GM19023 (cell line): Measurements from ENCODE around the gene CHKB.
"Not testable (repeated sequence)": the region's sequence is repeated elsewhere in the genome, so short reads cannot be mapped to it uniquely, and the experiment has no call there.

ENCODE experiments used
- ATAC-seq: cut with Tn5 transposase; IDR thresholded peaks from one replicate; pipeline ENCODE4 v1.9.1; 2021; ENCODE audit warnings: mild to moderate bottlenecking, moderate library complexity; ENCODE audit not compliant: unreplicated experiment

The CHKB gene

GRCh38 chr22:50551160-50551752 lies 31.4 kb downstream of the CHKB start:
- no peak for ATAC-seq

GRCh38 chr22:50550395-50550794 lies 32.3 kb downstream of the CHKB start:
- no peak for ATAC-seq

DNA sequence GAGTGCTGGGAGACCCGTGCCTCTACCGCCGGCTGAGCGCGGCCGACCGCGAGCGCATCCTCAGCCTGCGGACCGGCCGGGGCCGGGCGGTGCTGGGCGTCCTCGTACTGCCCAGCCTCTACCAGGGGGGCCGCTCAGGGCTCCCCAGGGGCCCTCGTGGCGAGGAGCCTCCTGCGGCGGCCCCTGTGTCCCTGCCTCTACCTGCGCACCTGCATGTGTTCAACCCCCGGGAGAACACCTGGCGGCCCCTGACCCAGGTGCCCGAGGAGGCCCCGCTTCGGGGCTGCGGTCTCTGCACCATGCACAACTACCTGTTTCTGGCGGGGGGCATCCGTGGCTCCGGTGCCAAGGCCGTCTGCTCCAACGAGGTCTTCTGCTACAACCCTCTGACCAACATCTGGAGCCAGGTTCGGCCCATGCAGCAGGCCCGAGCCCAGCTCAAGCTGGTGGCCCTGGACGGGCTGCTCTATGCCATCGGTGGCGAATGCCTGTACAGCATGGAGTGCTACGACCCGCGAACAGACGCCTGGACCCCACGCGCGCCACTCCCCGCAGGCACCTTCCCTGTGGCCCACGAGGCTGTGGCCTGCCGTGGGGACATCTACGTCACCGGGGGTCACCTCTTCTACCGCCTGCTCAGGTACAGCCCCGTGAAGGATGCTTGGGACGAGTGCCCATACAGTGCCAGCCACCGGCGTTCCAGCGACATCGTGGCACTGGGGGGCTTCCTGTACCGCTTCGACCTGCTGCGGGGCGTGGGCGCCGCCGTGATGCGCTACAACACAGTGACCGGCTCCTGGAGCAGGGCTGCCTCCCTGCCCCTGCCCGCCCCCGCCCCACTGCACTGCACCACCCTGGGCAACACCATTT lies 33.5 kb downstream of the CHKB start:
- no peak for ATAC-seq

DNA sequence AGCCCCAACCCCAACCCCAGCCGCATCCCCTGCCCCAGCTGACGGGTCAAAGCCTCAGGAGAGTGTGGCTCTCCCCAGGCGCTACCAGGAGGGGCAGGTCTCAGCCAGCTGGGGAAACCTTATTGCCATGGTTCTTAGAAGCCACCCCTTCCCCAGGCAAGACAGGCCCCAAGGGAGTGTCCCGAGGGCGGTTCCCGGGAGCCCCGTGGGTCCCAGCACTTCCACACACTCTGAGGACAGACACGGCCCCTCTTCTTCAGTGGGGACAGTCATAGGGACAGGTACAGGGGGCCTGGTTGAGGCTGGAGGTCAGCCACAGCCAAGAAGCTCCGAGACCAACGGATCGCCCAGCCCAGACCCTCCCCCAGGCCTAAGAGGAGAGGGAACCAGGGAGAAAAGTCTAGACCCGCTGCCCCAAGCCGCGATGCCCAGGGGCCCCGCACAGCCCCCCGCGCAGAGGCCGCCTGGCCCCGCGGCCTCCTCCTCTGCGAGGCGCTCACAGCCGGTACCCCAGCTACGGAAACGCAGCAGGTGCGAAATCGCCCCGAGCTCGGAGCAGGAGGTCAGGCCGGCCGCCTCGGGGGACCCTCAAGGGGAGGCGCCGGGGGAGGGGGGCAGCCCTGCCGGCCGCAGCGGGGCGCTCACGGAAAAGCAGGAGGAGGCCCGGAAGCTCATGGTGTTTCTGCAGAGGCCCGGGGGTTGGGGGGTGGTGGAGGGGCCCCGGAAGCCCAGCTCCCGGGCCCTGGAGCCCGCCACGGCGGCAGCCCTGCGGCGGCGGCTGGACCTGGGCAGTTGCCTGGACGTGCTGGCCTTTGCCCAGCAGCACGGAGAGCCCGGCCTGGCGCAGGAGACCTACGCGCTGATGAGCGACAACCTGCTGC lies 34.4 kb downstream of the CHKB start:
- no peak for ATAC-seq

DNA sequence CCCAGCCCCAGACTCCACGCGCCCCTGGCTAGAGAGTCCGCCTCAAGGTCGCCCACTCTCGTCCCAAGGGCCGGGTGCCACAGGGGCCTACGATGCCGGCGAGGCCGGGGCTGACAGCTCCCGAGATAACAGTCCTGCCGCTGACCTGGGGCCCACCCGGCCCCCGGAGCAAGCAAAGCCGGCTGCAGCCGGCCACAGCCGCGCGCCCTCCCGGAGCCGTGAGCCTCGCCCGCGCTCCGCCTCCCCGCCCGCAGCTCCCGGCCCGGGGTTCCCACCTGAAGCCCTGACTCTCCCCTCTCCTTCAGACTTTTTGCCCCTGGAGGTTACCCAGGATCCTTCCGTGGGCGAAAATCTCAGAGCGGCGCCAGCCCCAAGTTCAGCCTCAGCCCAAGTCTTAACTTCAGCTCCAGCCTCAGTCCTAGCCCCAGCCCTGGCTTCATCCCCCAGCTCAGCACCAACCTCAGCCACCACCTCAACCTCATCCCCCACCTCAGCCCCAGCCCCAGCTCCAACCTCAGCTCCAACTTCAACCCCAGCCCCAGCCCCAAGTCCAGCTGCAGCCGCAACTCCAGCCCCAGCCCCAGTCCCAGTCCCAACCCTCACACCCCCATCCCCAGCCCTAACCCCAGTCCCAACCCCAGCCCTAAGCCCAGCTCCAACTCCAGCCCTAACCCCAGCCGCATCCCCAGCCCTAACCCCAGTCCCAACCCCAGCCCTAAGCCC lies 35.2 kb downstream of the CHKB start:
- ATAC-seq: no peak

DNA sequence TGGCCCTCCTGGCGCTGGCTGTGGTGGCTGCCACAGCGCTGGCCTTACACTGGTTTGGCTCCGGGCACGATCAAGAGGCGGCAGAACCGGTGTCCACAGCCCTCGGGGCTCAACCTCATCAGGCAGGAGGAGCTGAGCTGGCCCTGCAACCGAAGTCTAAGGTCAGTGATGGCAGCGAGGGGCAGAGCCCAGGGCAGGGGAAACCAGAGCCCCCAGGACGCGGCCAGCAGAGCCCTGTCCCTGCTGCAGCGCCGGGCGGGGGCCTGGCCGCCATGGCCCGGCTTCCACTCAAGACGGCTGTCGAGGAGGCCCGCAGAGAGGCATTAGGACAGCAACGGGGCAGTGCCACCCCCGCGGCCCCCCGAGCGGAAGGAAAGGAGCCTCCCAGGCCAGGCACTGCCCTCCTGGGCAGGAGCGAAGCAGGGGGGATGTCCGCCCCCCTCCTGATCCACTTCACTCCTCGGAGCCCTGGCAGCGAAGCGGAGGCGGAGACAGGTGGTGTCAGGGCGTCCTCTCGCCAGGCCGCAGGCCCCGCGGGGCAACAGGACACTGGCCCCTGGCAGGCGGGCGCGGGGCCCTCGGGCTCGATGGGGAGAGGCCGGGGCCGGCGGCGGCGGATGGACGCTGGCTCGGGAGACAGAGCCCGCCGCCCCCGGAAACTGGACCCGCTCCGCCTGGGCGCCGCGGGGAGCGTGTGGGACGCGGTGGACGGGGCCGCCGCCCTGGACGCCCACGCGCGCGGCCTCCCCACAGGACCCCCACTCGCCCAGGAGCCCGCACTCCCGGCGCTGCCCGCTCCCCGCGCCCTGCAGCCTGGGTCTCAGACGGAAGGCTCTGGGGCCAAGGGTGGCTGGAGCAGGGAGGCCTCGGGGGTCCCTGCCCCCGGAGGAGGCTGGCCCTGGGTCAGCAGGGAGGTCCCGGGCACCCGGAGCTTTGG lies 36.1 kb downstream of the CHKB start:
- no peak for ATAC-seq

DNA sequence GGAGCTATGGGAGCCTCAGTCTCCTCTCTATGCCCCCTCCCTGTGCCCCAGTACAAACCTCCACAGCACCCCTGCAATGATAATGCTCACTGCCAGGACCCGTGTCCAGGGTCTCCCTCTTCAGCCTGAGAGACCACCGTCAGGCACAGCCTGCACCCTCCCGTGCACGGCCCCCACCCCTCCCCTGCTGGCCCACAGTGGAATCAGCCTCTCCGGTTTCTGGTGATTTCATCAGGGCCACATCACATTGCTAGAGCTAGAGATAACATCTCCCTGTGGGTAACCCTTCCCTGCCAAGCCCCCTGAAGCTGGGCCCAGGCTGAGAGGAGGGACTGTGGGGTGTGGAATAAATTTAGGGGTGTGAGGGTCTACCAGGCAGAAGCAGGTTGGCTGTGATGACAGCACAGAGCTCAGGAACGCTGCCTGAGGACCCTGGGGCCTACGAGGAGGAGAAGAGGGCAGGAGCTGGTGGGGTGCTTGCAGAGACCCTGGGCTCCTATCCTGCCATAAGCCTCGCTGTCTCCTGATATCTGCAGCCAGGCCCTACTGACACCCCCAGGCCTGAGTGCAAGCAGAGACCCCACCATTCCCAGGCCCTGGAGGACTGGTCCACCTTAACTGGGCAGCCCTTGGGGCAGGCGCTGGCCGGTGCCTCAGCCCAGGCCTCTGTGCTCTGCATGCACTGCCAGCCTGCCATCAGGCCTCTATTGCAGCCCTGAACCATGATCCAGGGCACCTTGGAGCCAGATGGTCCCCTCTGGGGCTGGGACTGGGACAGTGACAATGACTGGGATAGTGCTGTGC lies 36.9 kb downstream of the CHKB start, which contains the start of gene KLHDC7B:
KLHDC7B (plus strand) TSS at position 378 of the 804 bp plus-strand sequence; CDS start at position 723, 345 bp downstream.
- no peak for ATAC-seq

DNA sequence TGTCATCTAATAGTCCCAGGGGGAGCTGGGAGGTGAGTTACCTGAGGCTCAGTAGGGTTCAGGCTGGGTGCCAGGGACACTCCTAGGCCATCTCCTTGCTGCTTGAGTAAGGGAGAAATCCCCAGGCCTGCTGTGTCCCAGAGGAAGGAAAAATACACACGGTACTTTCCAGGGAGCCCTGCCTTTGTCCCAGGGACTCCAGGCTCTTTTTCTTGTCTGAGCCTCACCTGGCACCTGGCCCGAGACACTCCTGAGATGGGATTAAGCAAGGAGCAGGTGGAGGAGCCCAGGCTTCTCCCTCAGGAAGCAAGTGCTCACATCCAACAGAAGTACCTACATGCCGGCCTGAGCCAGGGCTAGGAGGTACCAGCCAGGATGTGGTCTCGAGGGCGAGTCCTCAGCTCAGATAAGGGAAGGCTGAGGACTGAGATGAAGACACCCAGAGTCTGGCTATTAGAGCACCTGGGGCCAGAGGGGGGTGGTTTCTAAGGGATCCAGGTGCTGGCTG lies 37.8 kb downstream of the CHKB start:
- no peak for ATAC-seq

GRCh38 chr22:50544078-50544745 lies 38.4 kb downstream of the CHKB start:
- ATAC-seq: no peak

DNA sequence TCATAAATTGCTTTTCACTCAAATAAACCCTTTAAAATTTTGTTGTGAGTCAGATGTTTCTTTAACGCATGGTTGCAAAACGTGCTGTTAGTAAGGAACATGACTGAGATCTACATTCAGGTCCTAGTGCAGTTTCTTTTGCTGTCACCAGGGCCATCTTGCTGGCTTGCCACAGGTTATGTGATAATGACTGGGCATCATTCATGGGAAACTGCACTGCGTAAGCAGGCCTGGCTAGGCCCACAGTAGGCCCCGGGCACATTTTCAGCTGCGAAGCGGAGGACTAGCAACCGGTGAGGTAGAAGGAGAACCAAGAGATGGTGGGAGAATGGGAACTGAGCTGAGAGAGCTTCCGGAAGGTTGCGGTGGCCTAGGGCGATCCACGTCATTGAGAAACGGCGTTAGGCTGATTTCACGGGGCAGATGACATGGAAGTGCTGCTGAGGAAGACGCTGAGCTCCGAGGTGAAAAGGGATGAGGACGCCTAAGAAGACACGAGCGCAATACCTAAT lies 40.2 kb downstream of the CHKB start:
- ATAC-seq: no peak

DNA sequence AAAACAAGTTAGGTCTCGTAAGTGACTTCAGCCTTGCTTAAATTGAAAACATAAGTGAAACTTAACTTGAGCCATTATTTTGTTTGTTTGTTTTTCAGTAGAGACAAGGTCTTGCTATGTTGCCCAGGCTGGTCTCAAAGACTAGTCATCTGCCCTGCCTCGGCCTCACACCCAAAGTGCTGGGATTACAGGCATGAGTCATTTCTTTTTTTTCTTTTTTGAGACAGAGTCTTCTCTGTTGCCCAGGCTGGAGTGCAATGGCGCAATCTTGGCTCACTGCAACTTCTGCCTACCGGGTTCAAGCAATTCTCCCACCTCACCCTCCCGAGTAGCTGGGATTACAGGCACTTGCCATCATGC lies 41.0 kb downstream of the CHKB start:
- not testable (repeated sequence) for ATAC-seq

- no peak for ATAC-seq
These were observed 42.3 kb downstream of the CHKB start for GRCh38 chr22:50540381-50540780.

DNA sequence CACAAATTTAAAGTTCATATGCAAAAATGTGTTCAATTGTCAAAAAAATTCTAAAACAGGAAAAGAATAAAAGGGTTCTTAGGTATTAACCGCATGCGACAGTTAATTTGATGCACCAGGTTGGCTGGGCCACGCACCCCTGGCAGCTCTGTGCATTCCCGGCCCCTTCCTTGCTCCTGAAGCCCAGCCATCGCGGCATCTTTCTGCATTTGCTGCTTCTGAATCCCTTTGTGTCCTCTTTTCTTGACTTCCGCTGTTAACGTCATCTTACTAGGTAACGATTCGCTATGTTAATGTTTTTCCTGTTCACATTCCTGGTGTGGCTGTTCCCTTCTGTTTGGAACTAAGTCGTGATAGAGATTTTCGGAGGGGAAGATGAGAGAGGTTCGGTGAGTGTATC lies 44.9 kb downstream of the CHKB start:
- no peak for ATAC-seq

DNA sequence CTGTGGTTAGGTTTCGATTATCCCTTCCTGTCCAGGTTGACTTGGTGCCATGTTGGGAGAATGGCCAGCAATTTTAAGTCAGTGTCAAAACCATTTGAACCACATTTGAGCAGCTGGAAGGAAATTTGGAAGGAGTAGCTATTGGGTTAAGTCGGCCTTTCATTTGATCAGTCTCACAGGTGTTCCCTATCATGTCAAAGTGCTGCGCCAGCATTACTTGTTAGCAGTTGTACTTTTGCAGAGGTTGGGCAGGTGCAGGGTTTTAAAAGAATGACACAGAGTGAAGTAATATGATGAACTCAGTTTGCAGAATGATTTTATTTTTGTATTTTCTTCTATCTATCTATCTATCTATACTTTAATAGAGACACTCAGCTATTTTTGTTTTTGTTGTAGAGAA lies 46.4 kb downstream of the CHKB start:
- ATAC-seq: no peak

- ATAC-seq: no peak
These were observed 47.5 kb downstream of the CHKB start for GRCh38 chr22:50535113-50535512.

GRCh38 chr22:50533856-50534711 lies 48.6 kb downstream of the CHKB start:
- not testable (repeated sequence) for ATAC-seq
